HG03521 (cell line): ENCODE results near the gene TCF7.

Source experiments
- ATAC-seq: cut with Tn5 transposase; IDR thresholded peaks from one replicate; pipeline ENCODE4 v1.9.1; 2021; ENCODE audit warnings: mild to moderate bottlenecking, moderate library complexity; ENCODE audit not compliant: unreplicated experiment

The TCF7 gene

DNA sequence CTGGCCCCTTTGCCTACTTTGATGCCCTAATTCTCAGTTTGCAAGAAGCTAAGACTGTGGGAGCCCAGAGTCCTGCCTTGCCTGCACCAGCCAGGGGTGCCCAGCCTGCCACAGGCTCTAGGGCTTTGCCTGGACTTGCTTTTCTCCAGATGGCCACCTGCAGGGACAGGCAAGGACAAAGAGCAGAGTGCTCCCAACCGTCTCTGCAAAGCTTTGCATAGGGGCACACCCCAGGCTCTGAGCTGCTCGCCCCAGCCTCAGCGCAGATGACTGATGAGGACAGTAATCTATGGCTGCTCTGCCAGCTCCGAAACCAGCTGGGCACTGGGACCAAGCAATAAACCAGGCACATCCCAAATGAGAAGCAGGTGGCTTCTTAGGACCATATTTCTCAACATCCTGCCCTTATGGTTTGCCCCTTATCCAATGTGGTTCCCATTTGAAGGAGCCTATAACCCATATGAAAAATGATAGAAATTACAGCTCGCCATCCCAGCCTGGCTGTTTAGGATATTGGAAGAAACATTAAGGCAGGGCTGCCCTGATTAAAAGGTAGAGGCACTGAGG is 25.4 kb upstream of the TCF7 start:
- ATAC-seq = no peak

DNA sequence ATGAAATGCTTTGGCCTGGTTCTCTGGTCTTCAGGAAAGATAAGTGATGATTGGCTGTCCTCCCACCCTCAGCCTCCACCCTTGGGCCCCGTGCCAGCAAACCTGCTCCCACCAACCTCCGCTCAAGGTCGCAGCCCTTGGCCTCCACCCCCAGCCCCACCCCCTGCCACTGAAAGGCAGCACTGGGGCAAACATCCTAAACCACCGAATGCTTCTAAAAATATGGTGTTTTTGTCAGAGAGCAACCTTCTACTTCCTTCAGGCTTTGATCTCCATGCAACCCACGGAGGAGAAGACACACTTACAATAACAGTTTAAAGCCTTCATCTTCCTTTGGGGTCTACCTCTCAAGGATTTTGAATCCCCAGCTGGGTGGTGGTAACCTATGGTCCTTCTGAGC is 24.0 kb upstream of the TCF7 start:
- no peak for ATAC-seq

DNA sequence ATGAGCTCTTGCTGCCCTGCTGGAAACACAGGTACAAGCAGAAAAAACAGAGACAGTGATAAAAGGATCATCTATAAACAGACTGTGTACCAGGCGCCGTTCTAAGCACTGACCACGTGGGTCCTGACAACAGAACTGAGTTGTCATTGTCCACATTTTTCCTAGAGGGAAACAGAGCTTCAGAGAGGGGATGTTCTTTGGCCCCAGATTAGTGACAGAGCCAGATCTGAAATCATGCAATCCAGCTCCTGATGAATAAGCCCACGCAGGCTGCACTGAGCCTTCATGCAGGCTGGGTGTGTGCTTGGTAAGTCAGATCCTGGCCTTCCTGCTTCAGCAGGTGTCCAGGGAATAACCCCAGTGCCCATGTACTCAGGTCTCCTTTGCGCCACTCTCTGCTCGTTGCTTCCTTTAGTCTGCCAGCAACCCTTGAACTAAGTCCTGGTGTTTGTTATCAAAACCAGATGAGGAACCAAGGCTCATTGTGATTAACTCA is 22.8 kb upstream of the TCF7 start:
- no peak for ATAC-seq

DNA sequence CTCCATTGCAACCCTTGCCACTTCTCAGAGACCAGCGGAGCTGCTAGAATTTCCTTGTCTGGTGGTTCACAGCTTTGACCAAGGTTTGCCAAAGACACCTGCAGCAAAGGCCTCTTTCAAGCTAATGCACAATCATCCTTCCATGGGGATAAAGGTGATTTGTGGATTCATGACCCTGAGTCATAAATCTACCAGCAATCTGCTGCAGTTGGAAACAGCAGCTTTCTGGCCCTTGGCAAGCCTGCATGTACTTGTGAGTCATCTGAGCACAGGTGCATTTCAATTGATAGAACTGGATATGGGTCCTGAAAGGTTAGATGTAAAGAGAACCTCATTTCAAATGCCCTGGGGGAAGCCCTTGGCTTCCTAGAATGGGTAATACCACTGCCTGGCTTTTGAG is 21.6 kb upstream of the TCF7 start:
- ATAC-seq = no peak

DNA sequence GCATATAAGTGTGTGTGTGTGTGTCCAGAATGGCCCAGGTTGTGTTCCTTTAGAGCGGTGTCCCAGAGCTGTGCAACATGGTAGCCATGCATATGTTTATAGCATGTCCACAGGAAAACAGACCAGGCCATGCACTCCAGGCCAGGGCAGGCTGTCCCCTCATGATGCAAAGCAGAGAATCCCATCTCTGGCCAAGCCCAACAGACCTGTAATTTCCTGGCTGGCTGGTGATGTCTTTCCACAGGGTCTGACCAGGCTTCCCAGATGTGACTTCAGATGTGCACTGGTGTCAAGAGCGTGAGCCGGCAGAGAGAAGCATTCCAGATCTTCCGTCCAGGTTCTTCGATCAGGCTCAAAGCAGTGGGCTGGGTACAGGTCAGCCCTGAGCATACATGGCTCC is 21.1 kb upstream of the TCF7 start:
- no peak for ATAC-seq

DNA sequence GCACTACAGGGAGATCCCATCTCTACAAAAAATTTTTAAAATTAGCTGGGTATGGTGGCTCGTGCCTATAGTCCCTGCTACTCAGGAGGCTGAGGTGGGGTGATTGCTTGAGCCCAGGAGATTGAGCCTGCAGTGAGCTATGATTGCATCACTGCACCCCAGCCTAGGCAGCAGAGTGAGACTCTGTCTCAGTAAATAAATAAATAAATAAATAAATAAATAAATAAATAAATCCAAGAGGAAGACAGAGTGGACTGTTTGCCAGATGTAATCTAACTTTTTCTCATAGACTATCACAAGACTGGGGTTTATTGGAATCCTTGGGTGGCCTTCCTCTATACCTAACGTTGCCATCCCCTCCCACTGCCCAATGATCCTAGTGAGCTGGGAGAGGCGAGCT is 19.2 kb upstream of the TCF7 start:
- ATAC-seq = no peak

DNA sequence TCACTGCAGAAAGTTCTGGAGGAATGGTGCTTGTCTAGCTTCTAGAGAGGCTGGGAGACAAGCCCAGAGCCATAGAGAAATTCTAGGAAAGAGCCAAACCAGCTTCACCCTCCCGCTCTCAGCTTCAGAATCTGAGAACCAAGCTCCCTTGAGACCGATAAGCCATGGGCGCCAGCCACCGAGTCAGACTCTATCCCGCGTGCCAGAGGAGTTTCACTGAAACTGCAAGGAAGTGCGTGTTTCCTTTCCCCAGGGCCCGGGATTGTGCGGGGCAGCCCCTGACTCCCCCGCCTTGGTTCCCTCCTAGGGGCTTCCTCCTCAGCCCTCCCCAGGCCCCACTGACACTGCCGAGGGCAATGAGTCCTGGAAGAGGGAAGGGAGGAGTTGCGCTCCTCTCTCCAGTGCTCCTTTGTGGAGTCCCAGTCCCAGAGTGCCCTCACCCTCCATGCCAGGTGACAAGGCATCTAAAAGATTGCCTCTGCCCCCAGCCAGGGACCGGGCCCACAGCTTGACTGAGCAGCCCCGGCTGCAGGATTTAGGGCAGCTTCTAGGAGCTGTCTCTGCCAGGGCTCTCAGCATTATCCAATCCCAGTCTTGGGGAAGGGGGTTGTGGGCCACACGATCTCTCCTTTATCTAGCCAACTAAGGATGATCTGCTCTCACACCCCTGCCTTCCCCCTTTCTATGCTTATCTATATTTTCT is 18.4 kb upstream of the TCF7 start:
- no peak for ATAC-seq

DNA sequence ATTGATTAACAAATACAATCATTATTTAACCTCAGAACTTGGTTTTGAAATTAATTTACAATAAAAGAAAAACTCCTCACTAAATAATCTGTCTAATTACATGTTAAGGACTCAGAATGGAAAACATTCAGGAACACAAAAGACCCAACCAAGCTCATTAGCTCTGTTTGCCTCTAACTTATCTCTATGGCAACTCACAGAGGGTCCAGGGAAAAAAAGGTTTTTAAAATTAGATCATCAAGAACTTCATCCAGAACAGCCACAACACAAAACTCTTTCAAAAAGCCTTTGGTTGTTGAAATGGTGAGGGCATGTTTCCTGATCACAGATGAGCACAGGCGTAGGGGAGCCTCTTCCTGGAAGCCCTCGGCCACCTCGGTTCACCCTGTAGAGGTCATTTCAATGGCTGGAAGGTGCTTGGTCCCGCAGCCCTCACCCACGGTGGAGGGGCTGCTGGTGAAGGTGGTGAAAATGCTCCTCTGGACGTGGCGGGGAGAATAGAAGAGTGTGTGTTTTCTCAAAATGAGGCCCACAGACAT is 17.2 kb upstream of the TCF7 start:
- no peak for ATAC-seq

DNA sequence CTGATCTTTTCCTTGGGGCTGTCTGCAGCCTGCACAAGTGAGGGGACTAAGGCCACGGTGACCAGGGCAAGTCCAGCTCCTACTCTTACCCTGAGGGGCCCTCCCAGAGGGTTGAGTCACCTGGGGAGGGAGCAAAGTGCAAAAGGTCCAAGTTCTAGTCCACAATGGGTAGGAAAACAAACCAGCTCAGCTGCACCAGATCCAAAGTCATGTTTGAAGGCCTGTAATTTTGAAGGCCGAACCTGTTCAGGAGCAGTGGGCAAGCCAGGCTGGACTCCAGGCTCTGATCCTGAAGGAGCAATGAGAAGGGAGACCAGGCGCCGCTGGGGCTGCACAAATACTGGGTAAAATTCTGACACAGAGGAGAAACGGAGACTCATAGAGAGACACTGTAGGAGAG is 15.8 kb upstream of the TCF7 start:
- no peak for ATAC-seq

DNA sequence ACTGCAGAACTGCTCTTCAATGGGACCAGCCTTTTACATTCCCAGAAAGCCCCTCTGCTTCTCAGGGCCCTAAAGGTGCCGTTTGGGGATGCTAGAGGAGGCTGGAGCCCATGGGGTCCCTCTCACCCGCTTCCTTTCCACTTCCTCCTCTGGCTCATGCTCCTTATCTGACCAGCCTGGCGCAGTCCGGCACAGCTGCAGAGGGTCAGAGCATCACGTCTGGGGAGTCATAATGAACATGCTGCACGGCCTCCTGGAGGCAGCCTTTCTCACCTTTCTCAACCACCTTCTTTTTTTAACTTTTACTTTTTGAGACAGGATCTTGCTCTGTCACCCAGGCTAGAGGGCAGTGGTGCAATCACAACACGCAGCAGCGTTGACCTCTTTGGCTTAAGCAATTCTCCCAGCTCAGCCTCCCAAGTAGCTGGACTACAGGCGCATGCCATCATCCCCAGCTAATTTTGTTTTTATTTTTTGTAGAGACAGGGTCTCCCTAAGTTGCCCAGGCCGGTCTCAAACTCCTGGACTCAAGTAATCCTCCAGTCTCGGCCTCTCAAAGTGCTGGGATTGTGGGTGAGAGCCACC is 15.1 kb upstream of the TCF7 start:
- ATAC-seq = no peak

DNA sequence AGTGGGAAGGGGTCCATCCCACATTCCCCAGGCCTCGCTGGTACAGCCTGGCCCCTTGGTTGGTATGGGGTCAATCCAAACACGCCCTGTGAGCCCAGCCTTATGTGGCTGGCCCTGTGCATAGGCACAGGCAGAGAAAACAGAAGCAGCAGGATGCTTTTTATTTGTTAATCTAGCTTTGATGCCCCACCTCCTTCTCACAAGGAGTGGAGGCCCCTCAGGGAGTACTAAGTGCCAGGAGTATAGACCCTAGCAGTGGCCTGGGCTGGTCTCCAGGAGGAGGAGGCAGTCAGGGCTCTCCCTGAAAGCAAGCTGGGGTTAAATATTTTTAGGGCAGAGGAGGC is 14.6 kb upstream of the TCF7 start:
- no peak for ATAC-seq

DNA sequence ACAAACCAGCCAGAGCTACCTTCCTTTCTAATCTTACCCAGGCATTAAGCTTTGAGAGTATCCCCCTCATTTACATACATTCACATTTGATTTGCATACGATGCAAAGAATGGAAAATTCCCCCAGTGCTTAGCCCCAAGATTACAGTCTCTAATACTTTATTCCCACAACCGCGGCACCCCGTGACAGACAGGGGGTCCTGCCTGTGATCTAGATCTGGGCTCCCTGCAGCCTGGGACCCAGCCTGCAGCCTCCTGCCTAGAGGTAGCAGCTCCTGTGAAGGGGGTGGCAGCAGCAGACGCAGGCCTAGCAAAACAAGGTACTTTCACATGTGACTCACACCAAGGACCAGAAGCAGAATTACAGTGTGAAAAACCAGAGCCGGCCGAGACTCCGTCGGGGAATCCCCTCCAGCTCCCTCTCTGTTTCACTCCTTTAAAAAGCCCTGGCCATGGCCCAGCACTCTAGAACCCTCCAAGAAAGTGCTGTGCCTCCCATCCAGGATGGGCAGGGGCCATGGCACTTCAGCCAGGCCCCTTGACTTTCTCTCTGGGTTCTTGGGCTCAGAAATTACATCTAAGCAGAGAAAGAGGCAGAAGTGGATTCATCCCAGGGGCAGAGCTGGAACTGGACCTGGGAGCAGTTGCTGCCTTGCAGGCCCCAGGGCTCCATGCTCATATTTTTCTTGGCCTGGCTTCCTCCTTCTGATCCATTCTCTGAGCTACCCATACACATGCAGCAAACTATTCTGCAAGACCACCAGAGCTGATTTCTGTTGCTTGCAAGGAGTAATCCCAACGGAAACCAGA is 14.0 kb upstream of the TCF7 start:
- peak; percentile 84 for ATAC-seq

DNA sequence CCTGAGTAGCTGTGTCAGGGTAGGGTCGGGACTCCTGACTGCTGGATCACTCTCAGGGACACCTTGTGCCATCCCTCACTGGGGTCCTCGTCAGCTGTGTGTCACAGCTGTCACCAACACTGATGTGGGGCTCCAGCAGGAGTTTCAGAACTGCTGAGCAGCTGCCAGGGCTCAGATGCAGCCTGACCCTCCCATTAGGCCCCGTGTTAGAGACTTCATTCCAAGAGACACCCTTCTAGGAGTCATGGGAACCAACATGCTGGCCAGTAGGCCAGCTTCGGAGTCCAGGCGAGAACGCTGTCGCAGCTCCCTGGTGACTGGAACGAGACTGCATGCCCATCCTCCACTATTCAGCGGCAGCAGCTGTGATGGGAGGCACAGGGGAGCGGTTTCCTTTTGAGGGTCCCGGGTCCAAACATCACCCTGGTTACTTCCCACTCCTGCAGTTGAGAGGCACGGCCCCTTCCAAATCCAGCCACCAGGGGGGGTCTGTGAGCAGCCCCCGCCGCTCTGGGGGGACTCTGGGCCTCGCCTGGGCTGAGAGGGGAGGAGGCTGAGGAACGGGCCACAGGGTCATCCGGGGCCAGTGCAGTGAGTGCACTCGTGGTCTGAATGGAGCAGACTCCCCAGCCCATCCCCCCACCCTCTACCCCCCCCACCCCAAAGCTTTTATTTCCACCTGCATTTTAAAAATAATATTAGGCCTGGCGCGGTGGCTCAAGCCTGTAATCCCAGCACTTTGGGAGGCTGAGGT is 12.6 kb upstream of the TCF7 start:
- no peak for ATAC-seq

DNA sequence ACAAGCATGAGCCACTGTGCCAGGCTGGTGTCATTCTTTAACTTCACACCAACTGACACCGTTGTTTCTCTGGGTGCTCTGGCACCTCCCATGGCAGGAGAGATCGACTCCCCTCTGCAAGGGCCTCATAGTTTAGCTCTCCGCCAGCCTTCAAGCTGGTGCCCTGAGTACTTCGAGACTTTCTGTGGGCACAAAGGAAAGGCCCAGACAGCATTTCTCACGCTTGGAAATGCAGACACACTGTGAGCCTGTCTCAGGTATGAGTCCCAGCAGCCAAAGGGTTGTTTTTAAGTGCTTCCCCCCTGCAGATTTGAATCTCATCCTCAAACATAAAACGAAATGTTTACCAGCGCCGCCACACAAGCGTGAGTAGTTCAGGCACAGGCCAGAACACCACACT is 11.1 kb upstream of the TCF7 start:
- no peak for ATAC-seq

DNA sequence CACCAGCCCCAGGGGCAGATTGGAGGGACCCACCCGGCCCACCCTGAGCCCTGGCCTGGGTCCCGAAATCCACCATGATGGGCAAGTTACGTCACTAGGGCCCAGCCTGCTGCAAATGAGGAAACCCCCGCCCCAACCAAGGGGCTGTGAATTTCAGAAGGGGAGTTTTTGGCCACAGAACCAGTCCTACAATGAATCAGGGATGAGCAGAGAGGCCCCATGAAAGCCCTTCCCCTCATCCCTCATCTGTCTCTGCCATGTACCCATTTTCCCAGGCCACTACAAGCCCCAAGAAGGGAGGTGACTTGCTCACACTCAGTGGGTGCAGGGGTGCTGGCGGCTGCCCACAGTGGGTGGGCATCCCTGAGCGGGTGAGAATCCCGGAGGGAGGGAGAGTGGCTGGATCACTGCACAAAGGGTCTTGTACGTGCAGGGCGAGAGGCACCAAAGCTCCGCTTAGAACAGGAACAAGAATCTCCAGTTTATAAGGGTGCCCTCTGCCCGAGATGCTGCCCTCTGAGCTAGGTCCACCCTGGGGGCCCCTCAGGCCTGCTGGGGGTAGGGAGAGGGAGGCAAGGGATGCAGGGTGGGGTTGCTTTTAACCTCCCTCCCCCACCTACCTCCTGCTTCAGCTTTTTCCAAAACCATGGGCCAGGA is 10.4 kb upstream of the TCF7 start:
- ATAC-seq = no peak

DNA sequence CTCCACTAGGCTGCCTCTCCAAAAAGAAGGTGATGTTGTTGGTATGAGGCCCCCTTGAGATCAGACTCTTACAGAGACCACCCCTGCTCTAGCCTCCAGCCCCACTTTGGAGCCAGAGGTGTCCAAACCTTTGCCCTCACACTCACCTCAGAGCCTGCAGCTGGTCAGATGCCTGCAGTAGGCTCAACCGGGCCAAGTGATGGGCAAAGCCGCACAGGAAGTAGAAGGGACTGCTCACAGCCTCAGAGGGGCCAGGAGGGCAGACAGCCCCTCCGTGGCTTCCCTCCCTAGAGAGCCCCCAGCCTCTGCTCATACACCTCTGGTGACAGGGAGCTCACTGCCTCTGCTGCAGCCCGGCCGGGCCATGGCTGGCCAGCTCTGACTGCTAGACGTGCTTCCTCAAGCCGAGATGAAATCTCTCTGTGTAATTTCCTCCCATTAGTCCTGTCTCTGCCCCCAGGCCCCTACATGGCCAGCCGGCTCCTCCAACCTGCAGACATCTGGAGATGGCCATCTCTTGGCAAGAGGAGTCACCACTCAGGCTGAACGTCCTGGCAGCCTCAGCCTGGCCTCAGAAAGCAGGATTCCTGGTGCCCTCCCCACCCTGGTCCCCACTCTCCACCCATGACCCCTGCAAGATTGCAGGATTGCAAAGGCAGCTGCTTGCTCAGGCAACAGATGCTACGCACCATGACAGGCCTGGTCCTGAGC is 7.3 kb upstream of the TCF7 start:
- no peak for ATAC-seq

DNA sequence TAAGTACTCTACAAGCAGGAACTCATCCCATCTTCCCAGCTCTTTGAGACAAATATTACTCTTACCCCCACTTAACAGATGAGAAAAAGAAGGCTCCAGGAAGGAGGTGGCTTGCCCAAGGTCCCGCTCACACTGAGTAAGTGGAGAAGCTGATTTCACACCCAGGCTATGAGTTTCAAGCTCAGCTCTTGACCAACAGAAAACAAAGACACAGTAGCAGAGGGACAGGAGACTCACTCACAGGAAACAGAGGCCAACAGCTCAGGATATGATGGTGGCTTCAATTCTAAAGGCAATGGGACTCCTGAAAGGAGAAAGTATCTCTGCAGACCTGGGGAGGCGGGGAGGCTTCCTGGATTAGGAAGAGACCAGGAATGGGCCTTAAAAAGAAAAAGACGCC is 6.7 kb upstream of the TCF7 start:
- no peak for ATAC-seq

DNA sequence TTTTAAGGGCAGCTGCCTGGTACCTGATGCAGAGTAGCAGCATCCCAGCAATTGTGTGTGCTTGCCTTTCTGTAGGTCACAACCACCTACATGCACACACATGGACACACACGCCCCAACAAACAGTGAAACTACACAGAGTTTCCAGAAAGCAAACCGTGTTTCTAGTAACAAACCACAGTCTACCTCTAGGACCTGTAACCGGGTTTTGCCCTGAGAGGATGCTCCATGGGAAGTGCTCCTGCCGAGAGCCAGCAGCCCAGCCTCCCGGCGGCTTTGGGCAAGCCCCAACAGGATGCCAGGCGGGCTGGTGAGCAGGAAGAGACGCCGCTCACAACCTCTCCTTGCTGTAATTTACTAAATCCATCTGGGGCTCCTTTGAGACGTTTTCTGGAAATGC is 4.1 kb upstream of the TCF7 start:
- no peak for ATAC-seq

DNA sequence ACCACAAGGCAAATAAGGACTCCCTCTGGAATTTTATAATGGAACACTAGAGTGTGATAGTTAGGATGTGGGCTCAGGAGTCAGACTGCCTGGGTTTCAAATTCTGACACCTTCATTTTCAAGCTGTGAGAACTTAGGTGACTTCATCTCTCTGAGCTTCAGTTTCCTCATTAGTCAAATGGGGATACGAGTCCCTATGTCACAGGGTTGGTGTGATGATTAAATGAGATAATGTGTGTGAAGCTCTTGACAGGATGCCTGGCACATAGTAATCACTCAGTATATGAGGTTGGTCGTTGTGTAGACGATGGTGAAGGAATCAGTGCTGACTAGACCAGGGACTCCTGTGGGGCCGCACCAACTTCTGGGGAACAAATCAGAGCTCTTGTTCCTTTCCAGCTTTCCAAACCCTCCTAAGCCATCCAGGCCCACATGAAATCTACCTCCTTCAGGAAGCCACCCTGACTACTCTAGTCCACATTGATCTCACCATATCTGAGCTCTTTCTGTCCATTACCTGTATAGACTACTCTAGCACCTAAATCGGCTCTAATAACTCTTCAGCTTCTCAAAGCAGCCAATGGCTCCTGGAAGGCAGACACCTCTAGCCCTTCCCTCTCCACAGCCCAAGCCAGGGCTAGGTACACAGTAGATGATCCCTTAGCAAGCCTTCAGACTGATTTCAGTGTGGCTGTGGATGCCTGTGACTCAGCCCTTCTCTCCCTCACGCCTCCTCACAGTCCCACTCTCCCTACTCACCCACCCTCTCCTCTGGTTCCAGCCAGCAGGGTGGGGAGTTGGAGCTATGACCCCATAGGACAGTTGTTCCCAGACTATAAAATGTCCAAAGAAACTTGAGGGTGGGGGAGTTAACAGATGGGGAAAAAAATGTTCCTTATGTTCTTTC is 2.5 kb upstream of the TCF7 start:
- ATAC-seq = no peak
